Measurements from ENCODE around the gene IGLL1.
"Not testable (repeated sequence)": the region's sequence is repeated elsewhere in the genome, so short reads cannot be mapped to it uniquely, and the experiment has no call there.

The IGLL1 gene

GRCh38 chr22:23583153-23583552 lies 3.1 kb upstream of the IGLL1 start:
- Histone ChIP-seq H3K27ac (ENCODE audit: low read depth, low read length, severe bottlenecking) (no peak overlapping the region), H3K9me3 (ENCODE audit: control insufficient read depth, low read length) (no peaks in the 10 kb centered on the region), H3K4me3 (ENCODE audit: extremely low read depth, insufficient read depth, low read length, poor library complexity, severe bottlenecking) (no peak overlapping the region), H3K36me3 (ENCODE audit: control insufficient read depth, insufficient read depth, low read length) (no peaks in the 10 kb centered on the region), H3K4me1 (ENCODE audit: control insufficient read depth, insufficient read depth, low read length, poor library complexity, severe bottlenecking) (no peaks in the 10 kb centered on the region)
- 82 to 94% methylated on average over 7 of the region's 7 CpGs for WGBS, 2 experiments (ENCODE audit: insufficient coverage in 2 of 2)

- Histone ChIP-seq H3K36me3 (ENCODE audit: control insufficient read depth, insufficient read depth, low read length) (no peaks in the 10 kb centered on the region), H3K27ac (ENCODE audit: low read depth, low read length, severe bottlenecking) (no peak overlapping the region), H3K9me3 (ENCODE audit: control insufficient read depth, low read length) (no peaks in the 10 kb centered on the region), H3K4me3 (ENCODE audit: extremely low read depth, insufficient read depth, low read length, poor library complexity, severe bottlenecking) (no peak overlapping the region), H3K4me1 (ENCODE audit: control insufficient read depth, insufficient read depth, low read length, poor library complexity, severe bottlenecking) (no peaks in the 10 kb centered on the region)
- 92% methylated on average over 4 of the region's 8 CpGs; no CpG with 5 or more reads in 1 of the 2 experiments for WGBS, 2 experiments (ENCODE audit: insufficient coverage in 2 of 2)
Measured at GRCh38 chr22:23581260-23581650, 1.2 kb upstream of the IGLL1 start.

GRCh38 chr22:23580576-23581259 lies 628 bp upstream of the IGLL1 start:
- Histone ChIP-seq H3K4me3 (ENCODE audit: extremely low read depth, insufficient read depth, low read length, poor library complexity, severe bottlenecking) (no peak overlapping the region), H3K36me3 (ENCODE audit: control insufficient read depth, insufficient read depth, low read length) (no peaks in the 10 kb centered on the region), H3K9me3 (ENCODE audit: control insufficient read depth, low read length) (no peaks in the 10 kb centered on the region), H3K4me1 (ENCODE audit: control insufficient read depth, insufficient read depth, low read length, poor library complexity, severe bottlenecking) (no peaks in the 10 kb centered on the region), H3K27ac (ENCODE audit: low read depth, low read length, severe bottlenecking) (no peak overlapping the region)
- 82 to 83% methylated on average over 4 to 7 of the region's 11 CpGs for WGBS, 2 experiments (ENCODE audit: insufficient coverage in 2 of 2)

- Histone ChIP-seq H3K27ac (ENCODE audit: low read depth, low read length, severe bottlenecking) (no peak overlapping the region), H3K9me3 (ENCODE audit: control insufficient read depth, low read length) (no peaks in the 10 kb centered on the region), H3K4me3 (ENCODE audit: extremely low read depth, insufficient read depth, low read length, poor library complexity, severe bottlenecking) (no peak overlapping the region), H3K4me1 (ENCODE audit: control insufficient read depth, insufficient read depth, low read length, poor library complexity, severe bottlenecking) (no peaks in the 10 kb centered on the region), H3K36me3 (ENCODE audit: control insufficient read depth, insufficient read depth, low read length) (no peaks in the 10 kb centered on the region)
- 87 to 97% methylated on average over 3 of the region's 5 CpGs for WGBS, 2 experiments (ENCODE audit: insufficient coverage in 2 of 2)
Measured at GRCh38 chr22:23579280-23579679, 810 bp downstream of the IGLL1 start.

GRCh38 chr22:23578306-23578705 lies 1.8 kb downstream of the IGLL1 start:
- H3K36me3 ChIP-seq (ENCODE audit: control insufficient read depth, insufficient read depth, low read length): no peaks in the 10 kb centered on the region
- no peaks in the 10 kb centered on the region for H3K4me1 ChIP-seq (ENCODE audit: control insufficient read depth, insufficient read depth, low read length, poor library complexity, severe bottlenecking)
- 91 to 94% methylated on average over 7 to 8 of the region's 11 CpGs for WGBS, 2 experiments (ENCODE audit: insufficient coverage in 2 of 2)
- H3K4me3 ChIP-seq (ENCODE audit: extremely low read depth, insufficient read depth, low read length, poor library complexity, severe bottlenecking): no peak overlapping the region
- no peak overlapping the region for H3K27ac ChIP-seq (ENCODE audit: low read depth, low read length, severe bottlenecking)
- no peaks in the 10 kb centered on the region for H3K9me3 ChIP-seq (ENCODE audit: control insufficient read depth, low read length)

GRCh38 chr22:23576681-23577080 lies 3.4 kb downstream of the IGLL1 start:
- H3K4me3 ChIP-seq (ENCODE audit: extremely low read depth, insufficient read depth, low read length, poor library complexity, severe bottlenecking): no peak overlapping the region
- 87 to 95% methylated on average over 5 of the region's 5 CpGs for WGBS, 2 experiments (ENCODE audit: insufficient coverage in 2 of 2)
- no peak overlapping the region for H3K27ac ChIP-seq (ENCODE audit: low read depth, low read length, severe bottlenecking)
- no peaks in the 10 kb centered on the region for H3K36me3 ChIP-seq (ENCODE audit: control insufficient read depth, insufficient read depth, low read length)
- no peaks in the 10 kb centered on the region for H3K4me1 ChIP-seq (ENCODE audit: control insufficient read depth, insufficient read depth, low read length, poor library complexity, severe bottlenecking)
- H3K9me3 ChIP-seq (ENCODE audit: control insufficient read depth, low read length): no peaks in the 10 kb centered on the region

- Histone ChIP-seq H3K4me1 (ENCODE audit: control insufficient read depth, insufficient read depth, low read length, poor library complexity, severe bottlenecking) (no peaks in the 10 kb centered on the region), H3K9me3 (ENCODE audit: control insufficient read depth, low read length) (no peaks in the 10 kb centered on the region), H3K36me3 (ENCODE audit: control insufficient read depth, insufficient read depth, low read length) (no peaks in the 10 kb centered on the region), H3K27ac (ENCODE audit: low read depth, low read length, severe bottlenecking) (no peak overlapping the region), H3K4me3 (ENCODE audit: extremely low read depth, insufficient read depth, low read length, poor library complexity, severe bottlenecking) (no peak overlapping the region)
- WGBS, 2 experiments (ENCODE audit: insufficient coverage in 2 of 2): 93 to 97% methylated on average over 4 of the region's 4 CpGs
Measured at GRCh38 chr22:23575601-23576000, 4.5 kb downstream of the IGLL1 start.

- Histone ChIP-seq H3K9me3 (ENCODE audit: control insufficient read depth, low read length) (no peaks in the 10 kb centered on the region), H3K27ac (ENCODE audit: low read depth, low read length, severe bottlenecking) (no peak overlapping the region), H3K36me3 (ENCODE audit: control insufficient read depth, insufficient read depth, low read length) (no peaks in the 10 kb centered on the region), H3K4me1 (ENCODE audit: control insufficient read depth, insufficient read depth, low read length, poor library complexity, severe bottlenecking) (no peaks in the 10 kb centered on the region), H3K4me3 (ENCODE audit: extremely low read depth, insufficient read depth, low read length, poor library complexity, severe bottlenecking) (no peak overlapping the region)
- WGBS, 2 experiments (ENCODE audit: insufficient coverage in 2 of 2): 76 to 78% methylated on average over 6 of the region's 8 CpGs
Measured at GRCh38 chr22:23574877-23575276, 5.2 kb downstream of the IGLL1 start.

- H3K4me3 ChIP-seq (ENCODE audit: extremely low read depth, insufficient read depth, low read length, poor library complexity, severe bottlenecking): no peak overlapping the region
- no peaks in the 10 kb centered on the region for H3K36me3 ChIP-seq (ENCODE audit: control insufficient read depth, insufficient read depth, low read length)
- H3K27ac ChIP-seq (ENCODE audit: low read depth, low read length, severe bottlenecking): no peak overlapping the region
- no peaks in the 10 kb centered on the region for H3K9me3 ChIP-seq (ENCODE audit: control insufficient read depth, low read length)
- 81 to 88% methylated on average over 1 to 2 of the region's 4 CpGs for WGBS, 2 experiments (ENCODE audit: insufficient coverage in 2 of 2)
- H3K4me1 ChIP-seq (ENCODE audit: control insufficient read depth, insufficient read depth, low read length, poor library complexity, severe bottlenecking): no peaks in the 10 kb centered on the region
Measured at GRCh38 chr22:23574371-23574811, 5.7 kb downstream of the IGLL1 start.

GRCh38 chr22:23573701-23574235 lies 6.3 kb downstream of the IGLL1 start:
- not testable (repeated sequence) for H3K27ac ChIP-seq (ENCODE audit: low read depth, low read length, severe bottlenecking); H3K9me3 ChIP-seq (ENCODE audit: control insufficient read depth, low read length); H3K36me3 ChIP-seq (ENCODE audit: control insufficient read depth, insufficient read depth, low read length); H3K4me1 ChIP-seq (ENCODE audit: control insufficient read depth, insufficient read depth, low read length, poor library complexity, severe bottlenecking); H3K4me3 ChIP-seq (ENCODE audit: extremely low read depth, insufficient read depth, low read length, poor library complexity, severe bottlenecking)
- WGBS, 2 experiments (ENCODE audit: insufficient coverage in 2 of 2): 62 to 64% methylated on average over 5 of the region's 8 CpGs

- H3K36me3 ChIP-seq (ENCODE audit: control insufficient read depth, insufficient read depth, low read length); H3K9me3 ChIP-seq (ENCODE audit: control insufficient read depth, low read length); H3K27ac ChIP-seq (ENCODE audit: low read depth, low read length, severe bottlenecking); H3K4me1 ChIP-seq (ENCODE audit: control insufficient read depth, insufficient read depth, low read length, poor library complexity, severe bottlenecking); H3K4me3 ChIP-seq (ENCODE audit: extremely low read depth, insufficient read depth, low read length, poor library complexity, severe bottlenecking): not testable (repeated sequence)
- WGBS, 2 experiments (ENCODE audit: insufficient coverage in 2 of 2): 85 to 86% methylated on average over 5 to 11 of the region's 13 CpGs
Measured at GRCh38 chr22:23573106-23573505, 7.0 kb downstream of the IGLL1 start.
